HepG2 (cell line): ENCODE data around the gene SEMA3G. TPM values are rescaled to one million over a fixed set of nuclear protein-coding genes. Genes with fewer than 3 reads are reported as not detected.

Experiments used
- ATF1 ChIP-seq: IDR thresholded peaks from 2 replicates; pipeline ENCODE4 v1.6.1; 2016; ENCODE audit warnings: mild to moderate bottlenecking, control low read depth
- DDIT3 ChIP-seq: sonication (generic); formaldehyde crosslinking; IDR thresholded peaks from 2 replicates; pipeline ENCODE4 v1.4.0; 2020; ENCODE audit warnings: mild to moderate bottlenecking, missing genetic modification reagents
- HHEX ChIP-seq: IDR thresholded peaks from 2 replicates; pipeline ENCODE4 v1.6.1; 2016; ENCODE audit warnings: control low read depth
- HNRNPL ChIP-seq: fragments of 200-400 bp; formaldehyde crosslinking; IDR thresholded peaks from 2 replicates; pipeline ENCODE4 v1.6.1; 2017; ENCODE audit warnings: mild to moderate bottlenecking, low read depth, low read length
- POGK ChIP-seq: sonication (generic); formaldehyde crosslinking; conservative IDR thresholded peaks from 2 replicates; pipeline ENCODE4 v1.8.0; 2022; ENCODE audit warnings: mild to moderate bottlenecking, moderate library complexity, missing genetic modification reagents
- PTBP1 ChIP-seq: fragments of 200-400 bp; formaldehyde crosslinking; IDR thresholded peaks from 2 replicates; pipeline ENCODE4 v1.6.1; 2018; ENCODE audit warnings: low read length, low read depth; ENCODE audit not compliant: poor library complexity, severe bottlenecking
- RXRA ChIP-seq: sonication (generic); formaldehyde crosslinking; IDR thresholded peaks from 2 replicates; pipeline ENCODE4 v1.5.1; 2020; ENCODE audit warnings: missing genetic modification reagents
- SIX1 ChIP-seq: sonication (generic); formaldehyde crosslinking; IDR thresholded peaks from 2 replicates; pipeline ENCODE4 v1.4.0; 2020; ENCODE audit warnings: missing genetic modification reagents, borderline replicate concordance
- ZBTB7A ChIP-seq: sonication (generic); formaldehyde crosslinking; IDR thresholded peaks from 2 replicates; pipeline ENCODE4 v1.8.0; 2022; ENCODE audit warnings: mild to moderate bottlenecking, missing genetic modification reagents
- ZGPAT ChIP-seq: IDR thresholded peaks from 2 replicates; pipeline ENCODE4 v1.6.1; 2016; ENCODE audit warnings: mild to moderate bottlenecking
- ZIK1 ChIP-seq: sonication (generic); formaldehyde crosslinking; IDR thresholded peaks from 2 replicates; pipeline ENCODE4 v1.5.0; 2020; ENCODE audit warnings: mild to moderate bottlenecking, low read depth, missing genetic modification reagents, borderline replicate concordance
- ZNF256 ChIP-seq: sonication (generic); formaldehyde crosslinking; conservative IDR thresholded peaks from 2 replicates; pipeline ENCODE4 v1.4.0; 2020; ENCODE audit warnings: missing genetic modification reagents
- ZNF563 ChIP-seq: sonication (generic); formaldehyde crosslinking; IDR thresholded peaks from 2 replicates; pipeline ENCODE4 v1.8.0; 2022; ENCODE audit warnings: mild to moderate bottlenecking, moderate library complexity, missing genetic modification reagents
- ZNF629 ChIP-seq: sonication (generic); formaldehyde crosslinking; conservative IDR thresholded peaks from 2 replicates; pipeline ENCODE4 v1.5.0; 2020; ENCODE audit warnings: missing genetic modification reagents
- ZNF878 ChIP-seq: sonication (generic); formaldehyde crosslinking; IDR thresholded peaks from 2 replicates; pipeline ENCODE4 v1.8.1; 2023; ENCODE audit warnings: mild to moderate bottlenecking, missing genetic modification reagents, moderate library complexity
- polyA plus RNA-seq, 8 experiments: library from polyadenylated mRNA; depleted of rRNA in 3 of 8; stranded (reverse) in 7 of 8; unstranded in 1 of 8; fragments of >200 nt; fragmentation: Illumina TruSeq in 4 of 8; extraction: Trizol in 4 of 8; gene quantifications; 2 replicates each; pipeline versions ENCODE4 v1.2.1 to v1.2.3, GENCODE V29; 2011 to 2016; ENCODE audit warnings: low read depth in 4 of 8, missing spikeins in 1 of 8, mixed read lengths in 1 of 8; ENCODE audit not compliant: insufficient read depth in 1 of 8
- total RNA-seq, 5 experiments: library from RNA; depleted of rRNA; stranded (reverse); fragments of >200 nt; fragmentation: Illumina TruSeq; extraction: Trizol; gene quantifications; 2 replicates each; pipeline ENCODE4 v1.2.3, GENCODE V29; 2016; ENCODE audit warnings: low read depth in 1 of 5
- TF ChIP-seq, protein P1 (sequence below): sonication (generic); formaldehyde crosslinking; IDR thresholded peaks from 2 replicates; pipeline ENCODE4 v1.4.0; 2020; ENCODE audit warnings: missing genetic modification reagents, borderline replicate concordance
- TF ChIP-seq, protein P2 (sequence below): sonication (generic); formaldehyde crosslinking; IDR thresholded peaks from 2 replicates; pipeline ENCODE4 v1.5.0; 2020; ENCODE audit warnings: mild to moderate bottlenecking, missing genetic modification reagents, borderline replicate concordance
- TF ChIP-seq, protein P3 (sequence below): sonication (generic); IDR thresholded peaks from 2 replicates; pipeline ENCODE4 v1.6.1; 2016; ENCODE audit warnings: low read depth, borderline replicate concordance

Gene SEMA3G
- total and polyA plus RNA-seq, 2 of the 13 experiments (the other 11 are each of a cell fraction or from before 2014, with no cell fraction given) = 6.1 to 8.3 TPM

DNA sequence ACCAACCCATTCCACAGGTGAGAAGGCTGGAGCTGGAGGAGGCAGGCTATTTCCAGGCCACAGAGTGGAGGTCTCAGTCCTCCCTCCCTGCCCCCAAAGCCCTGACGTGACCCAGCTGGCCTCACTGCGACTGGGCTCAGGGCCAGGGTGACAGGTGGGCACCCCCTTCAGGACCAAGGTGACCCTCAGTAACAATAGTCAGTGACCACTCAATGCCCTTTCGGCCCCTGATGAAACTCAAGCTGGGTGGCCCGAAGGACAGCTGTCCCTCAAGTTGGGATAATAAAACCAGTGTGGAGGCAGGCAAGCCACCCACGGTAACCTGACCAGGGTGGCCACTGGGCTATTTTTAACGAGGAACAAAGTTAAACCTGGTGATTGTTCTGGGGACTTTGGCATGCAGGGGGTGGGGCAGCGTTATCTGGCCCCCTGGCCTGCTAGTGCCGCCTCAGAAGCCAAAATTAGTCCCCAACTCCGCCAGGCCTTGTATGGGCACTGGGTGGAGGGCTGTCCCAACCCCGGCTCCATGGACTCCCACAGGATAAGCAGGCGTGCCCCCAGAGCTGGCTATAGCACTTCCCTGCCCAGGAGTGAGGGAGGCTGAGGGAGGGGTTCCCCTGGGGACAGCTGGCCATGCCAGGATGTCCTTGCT, 7.8 kb upstream of the SEMA3G start (continued):
- no peak for TF ChIP-seq POGK (CRISPR knock-in tag)
- TF ChIP-seq, protein P1, sequence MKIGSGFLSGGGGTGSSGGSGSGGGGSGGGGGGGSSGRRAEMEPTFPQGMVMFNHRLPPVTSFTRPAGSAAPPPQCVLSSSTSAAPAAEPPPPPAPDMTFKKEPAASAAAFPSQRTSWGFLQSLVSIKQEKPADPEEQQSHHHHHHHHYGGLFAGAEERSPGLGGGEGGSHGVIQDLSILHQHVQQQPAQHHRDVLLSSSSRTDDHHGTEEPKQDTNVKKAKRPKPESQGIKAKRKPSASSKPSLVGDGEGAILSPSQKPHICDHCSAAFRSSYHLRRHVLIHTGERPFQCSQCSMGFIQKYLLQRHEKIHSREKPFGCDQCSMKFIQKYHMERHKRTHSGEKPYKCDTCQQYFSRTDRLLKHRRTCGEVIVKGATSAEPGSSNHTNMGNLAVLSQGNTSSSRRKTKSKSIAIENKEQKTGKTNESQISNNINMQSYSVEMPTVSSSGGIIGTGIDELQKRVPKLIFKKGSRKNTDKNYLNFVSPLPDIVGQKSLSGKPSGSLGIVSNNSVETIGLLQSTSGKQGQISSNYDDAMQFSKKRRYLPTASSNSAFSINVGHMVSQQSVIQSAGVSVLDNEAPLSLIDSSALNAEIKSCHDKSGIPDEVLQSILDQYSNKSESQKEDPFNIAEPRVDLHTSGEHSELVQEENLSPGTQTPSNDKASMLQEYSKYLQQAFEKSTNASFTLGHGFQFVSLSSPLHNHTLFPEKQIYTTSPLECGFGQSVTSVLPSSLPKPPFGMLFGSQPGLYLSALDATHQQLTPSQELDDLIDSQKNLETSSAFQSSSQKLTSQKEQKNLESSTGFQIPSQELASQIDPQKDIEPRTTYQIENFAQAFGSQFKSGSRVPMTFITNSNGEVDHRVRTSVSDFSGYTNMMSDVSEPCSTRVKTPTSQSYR (CRISPR knock-in tag) = no peak
- TF ChIP-seq, protein P2, sequence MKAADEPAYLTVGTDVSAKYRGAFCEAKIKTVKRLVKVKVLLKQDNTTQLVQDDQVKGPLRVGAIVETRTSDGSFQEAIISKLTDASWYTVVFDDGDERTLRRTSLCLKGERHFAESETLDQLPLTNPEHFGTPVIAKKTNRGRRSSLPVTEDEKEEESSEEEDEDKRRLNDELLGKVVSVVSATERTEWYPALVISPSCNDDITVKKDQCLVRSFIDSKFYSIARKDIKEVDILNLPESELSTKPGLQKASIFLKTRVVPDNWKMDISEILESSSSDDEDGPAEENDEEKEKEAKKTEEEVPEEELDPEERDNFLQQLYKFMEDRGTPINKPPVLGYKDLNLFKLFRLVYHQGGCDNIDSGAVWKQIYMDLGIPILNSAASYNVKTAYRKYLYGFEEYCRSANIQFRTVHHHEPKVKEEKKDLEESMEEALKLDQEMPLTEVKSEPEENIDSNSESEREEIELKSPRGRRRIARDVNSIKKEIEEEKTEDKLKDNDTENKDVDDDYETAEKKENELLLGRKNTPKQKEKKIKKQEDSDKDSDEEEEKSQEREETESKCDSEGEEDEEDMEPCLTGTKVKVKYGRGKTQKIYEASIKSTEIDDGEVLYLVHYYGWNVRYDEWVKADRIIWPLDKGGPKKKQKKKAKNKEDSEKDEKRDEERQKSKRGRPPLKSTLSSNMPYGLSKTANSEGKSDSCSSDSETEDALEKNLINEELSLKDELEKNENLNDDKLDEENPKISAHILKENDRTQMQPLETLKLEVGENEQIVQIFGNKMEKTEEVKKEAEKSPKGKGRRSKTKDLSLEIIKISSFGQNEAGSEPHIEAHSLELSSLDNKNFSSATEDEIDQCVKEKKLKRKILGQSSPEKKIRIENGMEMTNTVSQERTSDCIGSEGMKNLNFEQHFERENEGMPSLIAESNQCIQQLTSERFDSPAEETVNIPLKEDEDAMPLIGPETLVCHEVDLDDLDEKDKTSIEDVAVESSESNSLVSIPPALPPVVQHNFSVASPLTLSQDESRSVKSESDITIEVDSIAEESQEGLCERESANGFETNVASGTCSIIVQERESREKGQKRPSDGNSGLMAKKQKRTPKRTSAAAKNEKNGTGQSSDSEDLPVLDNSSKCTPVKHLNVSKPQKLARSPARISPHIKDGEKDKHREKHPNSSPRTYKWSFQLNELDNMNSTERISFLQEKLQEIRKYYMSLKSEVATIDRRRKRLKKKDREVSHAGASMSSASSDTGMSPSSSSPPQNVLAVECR (CRISPR knock-in tag) = peak; percentile 8; the same call in 1 of the 2 replicates
- TF ChIP-seq ATF1 = no peak
- no peak for TF ChIP-seq PTBP1
- TF ChIP-seq ZNF629 (CRISPR knock-in tag) = peak; percentile 92
- no peak for TF ChIP-seq DDIT3 (CRISPR knock-in tag)
- TF ChIP-seq HHEX = no peak
- no peak for TF ChIP-seq ZNF878
- TF ChIP-seq, protein P3, sequence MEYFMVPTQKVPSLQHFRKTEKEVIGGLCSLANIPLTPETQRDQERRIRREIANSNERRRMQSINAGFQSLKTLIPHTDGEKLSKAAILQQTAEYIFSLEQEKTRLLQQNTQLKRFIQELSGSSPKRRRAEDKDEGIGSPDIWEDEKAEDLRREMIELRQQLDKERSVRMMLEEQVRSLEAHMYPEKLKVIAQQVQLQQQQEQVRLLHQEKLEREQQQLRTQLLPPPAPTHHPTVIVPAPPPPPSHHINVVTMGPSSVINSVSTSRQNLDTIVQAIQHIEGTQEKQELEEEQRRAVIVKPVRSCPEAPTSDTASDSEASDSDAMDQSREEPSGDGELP = peak; percentile 18; the same call in 1 of the 2 replicates
- peak; percentile 59; the same call in 1 of the 2 replicates for TF ChIP-seq HNRNPL
- TF ChIP-seq ZNF256 (CRISPR knock-in tag) = no peak
- TF ChIP-seq SIX1 (CRISPR knock-in tag) = peak; percentile 73; the same call in 1 of the 2 replicates
- no peak; the same call in 1 of the 2 replicates for TF ChIP-seq ZNF563
- no peak for TF ChIP-seq ZGPAT (CRISPR knock-in tag)
- TF ChIP-seq RXRA (CRISPR knock-in tag) = peak; percentile 70
- TF ChIP-seq ZIK1 = no peak
- peak; percentile 42; the same call in 1 of the 2 replicates for TF ChIP-seq ZBTB7A (CRISPR knock-in tag)
